Smooth muscle cell (in vitro differentiated cells): Measurements from ENCODE around the gene IWS1. TPM values are rescaled to one million over a fixed set of nuclear protein-coding genes. Genes with fewer than 3 reads are reported as not detected.

Source experiments
- DNase-seq: peaks from one replicate; lab custom pipeline; 2025; ENCODE audit not compliant: unreplicated experiment; lab: John Stamatoyannopoulos, UW
- H2AFZ ChIP-seq: fragments of 200-600 bp; sonication (generic); 2 replicates; pipeline ENCODE4 v1.6.0; 2016; ENCODE audit warnings: antibody characterized with exemption, low read depth, mild to moderate bottlenecking
- H3F3A ChIP-seq: fragments of 200-600 bp; sonication (generic); 2 replicates; pipeline ENCODE4 v1.6.0; 2017; ENCODE audit warnings: antibody characterized with exemption, low read depth
- H3K27ac ChIP-seq: fragments of 200-600 bp; sonication (generic); 2 replicates; pipeline ENCODE4 v1.5.1; 2016; ENCODE audit warnings: low read depth, mild to moderate bottlenecking
- H3K27me3 ChIP-seq: fragments of 200-600 bp; sonication (generic); 2 replicates; pipeline ENCODE4 v1.6.1; 2016; ENCODE audit warnings: low read depth, mild to moderate bottlenecking
- H3K36me3 ChIP-seq: fragments of 200-600 bp; sonication (generic); 2 replicates; pipeline ENCODE4 v1.5.1; 2016; ENCODE audit warnings: low read depth
- H3K4me1 ChIP-seq: fragments of 200-600 bp; sonication (generic); 2 replicates; pipeline ENCODE4 v1.5.1; 2016; ENCODE audit warnings: low read depth
- H3K4me2 ChIP-seq: fragments of 200-600 bp; sonication (generic); 2 replicates; pipeline ENCODE4 v1.6.0; 2016; ENCODE audit warnings: mild to moderate bottlenecking
- H3K4me3 ChIP-seq: fragments of 200-600 bp; sonication (generic); 2 replicates; pipeline ENCODE4 v1.5.1; 2016; ENCODE audit warnings: mild to moderate bottlenecking
- H3K79me2 ChIP-seq: fragments of 200-600 bp; sonication (generic); 2 replicates; pipeline ENCODE4 v1.6.0; 2016; ENCODE audit warnings: low read depth, mild to moderate bottlenecking
- H3K9ac ChIP-seq: fragments of 200-600 bp; sonication (generic); 2 replicates; pipeline ENCODE4 v1.6.0; 2016; ENCODE audit warnings: low read depth
- H3K9me3 ChIP-seq: fragments of 200-600 bp; sonication (generic); replicated peaks from 2 replicates; pipeline ENCODE4 v1.5.1; 2016; ENCODE audit warnings: low read depth
- H4K20me1 ChIP-seq: fragments of 200-600 bp; sonication (generic); 2 replicates; pipeline ENCODE4 v1.6.0; 2016; ENCODE audit warnings: low read depth
- CTCF ChIP-seq: fragments of 200-600 bp; sonication (generic); IDR thresholded peaks from 2 replicates; pipeline ENCODE4 v1.5.1; 2017; ENCODE audit warnings: borderline replicate concordance, mild to moderate bottlenecking, antibody characterized with exemption; ENCODE audit not compliant: insufficient read depth, poor library complexity, severe bottlenecking
- WGBS: methylation state at CpG from one replicate; pipeline ENCODE4 v1.1.7; 2016; ENCODE audit warnings: low lambda C conversion rate; 5-methylcytosine and 5-hydroxymethylcytosine counted together
- polyA plus RNA-seq: library from polyadenylated mRNA; unstranded; fragments of >200 nt; fragmentation: Nextera tagmentation; extraction: Ambion mirVana; gene quantifications from 2 replicates; pipeline ENCODE4 v1.2.1, GENCODE V29; 2016
- total RNA-seq: library from RNA; depleted of rRNA; stranded (reverse); fragments of >200 nt; gene quantifications from 2 replicates; pipeline ENCODE4 v1.2.3, GENCODE V29; 2014

IWS1 gene
- total and polyA plus RNA-seq, 2 experiments from 2014 or later, result 31.2 to 36.1 TPM

GRCh38 chr2:127472268-127472667 lies 54.0 kb downstream of the IWS1 start:
- Histone ChIP-seq H3K9ac (no peak overlapping the region), H3K27me3 (no peaks in the 10 kb centered on the region), H2AFZ (no peak overlapping the region), H4K20me1 (no peaks in the 10 kb centered on the region), H3K27ac (no peak overlapping the region), H3K9me3 (no peaks in the 10 kb centered on the region), H3K4me2 (no peak overlapping the region), H3K79me2 (no peaks in the 10 kb centered on the region), H3K4me1 (no peaks in the 10 kb centered on the region), H3K36me3 (no peaks in the 10 kb centered on the region), H3K4me3 (no peak overlapping the region), H3F3A (no peaks in the 10 kb centered on the region)
- no peak for TF ChIP-seq CTCF
- DNase-seq, result no peak
- 84% methylated on average over 1 of the region's 1 CpG for WGBS

- H3K4me3 ChIP-seq, result no peak overlapping the region
- no peaks in the 10 kb centered on the region for H4K20me1 ChIP-seq
- 91% methylated on average over 4 of the region's 4 CpGs for WGBS
- DNase-seq, result no peak
- no peak overlapping the region for H3K9ac ChIP-seq
- H3F3A ChIP-seq, result no peaks in the 10 kb centered on the region
- H3K4me1 ChIP-seq, result no peaks in the 10 kb centered on the region
- TF ChIP-seq CTCF, result no peak
- no peaks in the 10 kb centered on the region for H3K9me3 ChIP-seq
- no peaks in the 10 kb centered on the region for H3K36me3 ChIP-seq
- H3K79me2 ChIP-seq, result no peaks in the 10 kb centered on the region
- no peak overlapping the region for H3K27ac ChIP-seq
- H3K27me3 ChIP-seq, result no peaks in the 10 kb centered on the region
- H2AFZ ChIP-seq, result no peak overlapping the region
- no peak overlapping the region for H3K4me2 ChIP-seq
These were observed 54.9 kb downstream of the IWS1 start for GRCh38 chr2:127471286-127471988.

- Histone ChIP-seq H3K79me2 (no peaks in the 10 kb centered on the region), H3K4me2 (no peak overlapping the region), H3K36me3 (no peaks in the 10 kb centered on the region), H4K20me1 (no peaks in the 10 kb centered on the region), H3K27me3 (no peaks in the 10 kb centered on the region), H3K4me3 (no peak overlapping the region), H3K4me1 (peaks cover under 1% of the 10 kb centered on the region), H3F3A (no peaks in the 10 kb centered on the region), H2AFZ (no peak overlapping the region), H3K27ac (no peak overlapping the region), H3K9ac (no peak overlapping the region), H3K9me3 (no peaks in the 10 kb centered on the region)
- no peak for TF ChIP-seq CTCF
- WGBS, result 98% methylated on average over 2 of the region's 2 CpGs
- no peak for DNase-seq
These were observed 56.3 kb downstream of the IWS1 start for GRCh38 chr2:127469974-127470373.

GRCh38 chr2:127469051-127469450 lies 57.2 kb downstream of the IWS1 start:
- no peak overlapping the region for H3K9ac ChIP-seq
- no peaks in the 10 kb centered on the region for H3K9me3 ChIP-seq
- H3K36me3 ChIP-seq, result no peaks in the 10 kb centered on the region
- peaks cover 9% of the 10 kb centered on the region for H3K4me1 ChIP-seq
- DNase-seq, result no peak
- no peak overlapping the region for H3K4me3 ChIP-seq
- H2AFZ ChIP-seq, result no peak overlapping the region
- no peaks in the 10 kb centered on the region for H3K79me2 ChIP-seq
- no peak for TF ChIP-seq CTCF
- 98% methylated on average over 6 of the region's 8 CpGs for WGBS
- no peak overlapping the region for H3K4me2 ChIP-seq
- no peak overlapping the region for H3K27ac ChIP-seq
- no peaks in the 10 kb centered on the region for H3K27me3 ChIP-seq
- no peaks in the 10 kb centered on the region for H3F3A ChIP-seq
- no peaks in the 10 kb centered on the region for H4K20me1 ChIP-seq
